Measurements from ENCODE around the gene MRPL54.
"Not testable (repeated sequence)": the region's sequence is repeated elsewhere in the genome, so short reads cannot be mapped to it uniquely, and the experiment has no call there.

The MRPL54 gene

GRCh38 chr19:3738477-3739220 is 23.8 kb upstream of the MRPL54 start:
- no peak for DNase-seq (ENCODE audit: low read depth, low spot score)
- H3K27ac ChIP-seq: no peak overlapping the region

- H3K27ac ChIP-seq: no peak overlapping the region
- DNase-seq (ENCODE audit: low read depth, low spot score): no peak
Observed at GRCh38 chr19:3740431-3740830, 22.1 kb upstream of the MRPL54 start.

- no peak overlapping the region for H3K27ac ChIP-seq
- DNase-seq (ENCODE audit: low read depth, low spot score): no peak
Observed at GRCh38 chr19:3743486-3743885, 19.0 kb upstream of the MRPL54 start.

- DNase-seq (ENCODE audit: low read depth, low spot score): no peak
- H3K27ac ChIP-seq: no peak overlapping the region
Observed at GRCh38 chr19:3745363-3746045, 17.0 kb upstream of the MRPL54 start.

- DNase-seq (ENCODE audit: low read depth, low spot score): no peak
- no peak overlapping the region for H3K27ac ChIP-seq
Observed at GRCh38 chr19:3746371-3747056, 16.0 kb upstream of the MRPL54 start.

- DNase-seq (ENCODE audit: low read depth, low spot score): no peak
- no peak overlapping the region for H3K27ac ChIP-seq
Observed at GRCh38 chr19:3748965-3749364, 13.5 kb upstream of the MRPL54 start.

- no peak for DNase-seq (ENCODE audit: low read depth, low spot score)
Observed at GRCh38 chr19:3750211-3750610, 12.3 kb upstream of the MRPL54 start.

GRCh38 chr19:3751236-3751635 is 11.2 kb upstream of the MRPL54 start:
- H3K27ac ChIP-seq: no peak overlapping the region
- DNase-seq (ENCODE audit: low read depth, low spot score): no peak

More at GRCh38 chr19:3750211-3750610, 12.3 kb upstream of the MRPL54 start:
- no peak overlapping the region for H3K27ac ChIP-seq

- no peak for DNase-seq (ENCODE audit: low read depth, low spot score)
- no peak overlapping the region for H3K27ac ChIP-seq
Observed at GRCh38 chr19:3752492-3752891, 10.0 kb upstream of the MRPL54 start.

GRCh38 chr19:3753631-3754410 is 8.7 kb upstream of the MRPL54 start:
- H3K27ac ChIP-seq: no peak overlapping the region

GRCh38 chr19:3757705-3758104 is 4.8 kb upstream of the MRPL54 start:
- DNase-seq (ENCODE audit: low read depth, low spot score); H3K27ac ChIP-seq: not testable (repeated sequence)

More at GRCh38 chr19:3753631-3754410, 8.7 kb upstream of the MRPL54 start:
- DNase-seq (ENCODE audit: low read depth, low spot score): no peak

- DNase-seq (ENCODE audit: low read depth, low spot score); H3K27ac ChIP-seq: not testable (repeated sequence)
Observed at GRCh38 chr19:3758297-3758696, 4.2 kb upstream of the MRPL54 start.

- no peak overlapping the region for H3K27ac ChIP-seq
- DNase-seq (ENCODE audit: low read depth, low spot score): no peak
Observed at GRCh38 chr19:3759482-3760254, 2.8 kb upstream of the MRPL54 start.

GRCh38 chr19:3760871-3761361 is 1.6 kb upstream of the MRPL54 start:
- DNase-seq (ENCODE audit: low read depth, low spot score): no peak
- peak overlapping the region; percentile 96 for H3K27ac ChIP-seq

- H3K27ac ChIP-seq: peak within 1 kb of the TSS; percentile 96
- peak; percentile 14 for DNase-seq (ENCODE audit: low read depth, low spot score)
Observed at GRCh38 chr19:3761382-3762129, 926 bp upstream of the MRPL54 start, which contains the start of gene APBA3. Gene APBA3 (minus strand): TSS chr19:3761692. CDS start chr19:3760264, 1,428 bp downstream.

- DNase-seq (ENCODE audit: low read depth, low spot score): no peak
- H3K27ac ChIP-seq: peak overlapping the region; percentile 96
Observed at GRCh38 chr19:3762130-3762473, 380 bp upstream of the MRPL54 start.

- no peak overlapping the region for H3K27ac ChIP-seq
- DNase-seq (ENCODE audit: low read depth, low spot score): no peak
Observed at GRCh38 chr19:3765121-3765520, 2.6 kb downstream of the MRPL54 start.

GRCh38 chr19:3765757-3766156 is 3.3 kb downstream of the MRPL54 start:
- not testable (repeated sequence) for DNase-seq (ENCODE audit: low read depth, low spot score); H3K27ac ChIP-seq

- DNase-seq (ENCODE audit: low read depth, low spot score): no peak
- no peak overlapping the region for H3K27ac ChIP-seq
Observed at GRCh38 chr19:3766520-3766919, 4.0 kb downstream of the MRPL54 start.

Measured in epithelial cell of prostate (primary cell).